Upper lobe of left lung (tissue), 4 donors: ENCODE measurements around the gene PAM.

Experiments
- EP300 ChIP-seq, 4 donors: sonication (generic); formaldehyde crosslinking; IDR thresholded peaks; one replicate each; pipeline ENCODE4 v1.5.1; 2017; ENCODE audit warnings: antibody characterized with exemption in 4 of 4, control low read depth in 2 of 4
- POLR2A ChIP-seq, 4 donors: fragments of 450-650 bp; IDR thresholded peaks; one replicate each; pipeline ENCODE4 v1.5.1; 2016 to 2017; ENCODE audit warnings: antibody characterized with exemption in 4 of 4, mild to moderate bottlenecking in 2 of 4
- POLR2AphosphoS5 ChIP-seq, 2 donors: sonication (generic); formaldehyde crosslinking; IDR thresholded peaks; one replicate each; pipeline ENCODE4 v1.5.1; 2017; ENCODE audit warnings: antibody characterized with exemption in 2 of 2
- TF ChIP-seq, protein P1 (sequence below), 6 experiments: fragments of 450-650 bp in 4 of 6; fragments of 200-600 bp in 2 of 6; sonication (generic) in 2 of 6; IDR thresholded peaks; one replicate each; pipeline ENCODE4 v1.5.1; 2016 to 2019; ENCODE audit warnings: antibody characterized with exemption in 6 of 6

DNA sequence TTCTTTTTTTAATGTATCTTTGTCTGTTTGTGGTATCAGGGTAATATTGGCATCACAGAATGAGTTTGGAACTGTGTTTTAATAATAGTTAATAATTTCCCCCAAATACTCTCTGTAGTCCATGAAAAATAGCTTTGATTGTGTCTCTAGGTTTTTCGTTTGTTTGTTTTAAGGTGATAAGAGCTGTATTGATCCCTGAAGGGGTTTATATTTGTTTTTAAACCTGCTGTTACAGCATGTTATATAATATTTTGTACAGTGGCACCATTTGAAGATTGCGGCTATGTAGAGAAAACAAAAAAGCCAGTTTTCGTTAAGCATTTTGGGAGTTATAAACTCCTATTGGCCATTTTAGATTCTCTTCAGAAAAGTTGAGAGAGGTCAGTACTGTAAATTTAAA lies 15.7 kb downstream of the PAM start:
- TF ChIP-seq, protein P1, sequence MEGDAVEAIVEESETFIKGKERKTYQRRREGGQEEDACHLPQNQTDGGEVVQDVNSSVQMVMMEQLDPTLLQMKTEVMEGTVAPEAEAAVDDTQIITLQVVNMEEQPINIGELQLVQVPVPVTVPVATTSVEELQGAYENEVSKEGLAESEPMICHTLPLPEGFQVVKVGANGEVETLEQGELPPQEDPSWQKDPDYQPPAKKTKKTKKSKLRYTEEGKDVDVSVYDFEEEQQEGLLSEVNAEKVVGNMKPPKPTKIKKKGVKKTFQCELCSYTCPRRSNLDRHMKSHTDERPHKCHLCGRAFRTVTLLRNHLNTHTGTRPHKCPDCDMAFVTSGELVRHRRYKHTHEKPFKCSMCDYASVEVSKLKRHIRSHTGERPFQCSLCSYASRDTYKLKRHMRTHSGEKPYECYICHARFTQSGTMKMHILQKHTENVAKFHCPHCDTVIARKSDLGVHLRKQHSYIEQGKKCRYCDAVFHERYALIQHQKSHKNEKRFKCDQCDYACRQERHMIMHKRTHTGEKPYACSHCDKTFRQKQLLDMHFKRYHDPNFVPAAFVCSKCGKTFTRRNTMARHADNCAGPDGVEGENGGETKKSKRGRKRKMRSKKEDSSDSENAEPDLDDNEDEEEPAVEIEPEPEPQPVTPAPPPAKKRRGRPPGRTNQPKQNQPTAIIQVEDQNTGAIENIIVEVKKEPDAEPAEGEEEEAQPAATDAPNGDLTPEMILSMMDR (IDR thresholded peaks at IDR 0.05), result no peak
- TF ChIP-seq POLR2A (IDR thresholded peaks at IDR 0.05), result no peak
- no peak for TF ChIP-seq EP300 (IDR thresholded peaks at IDR 0.05)
- TF ChIP-seq POLR2AphosphoS5 (IDR thresholded peaks at IDR 0.05), result no peak
